ENCODE measurements around the gene GPR108.

DNA sequence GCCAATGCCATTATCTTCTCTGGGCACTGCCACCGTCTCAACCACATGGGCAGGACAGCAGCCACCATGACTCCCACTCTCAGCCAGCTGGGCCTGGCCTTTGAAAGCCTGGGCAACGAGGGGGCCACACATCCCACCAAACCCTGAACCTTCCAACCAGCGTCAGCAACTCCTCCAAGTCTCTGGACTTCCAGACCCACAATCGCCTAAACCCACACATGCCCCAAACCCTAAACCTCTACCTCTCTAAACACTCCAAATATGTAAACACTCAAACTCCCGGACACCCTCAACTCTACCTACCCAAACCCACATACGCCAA, 17.9 kb downstream of the GPR108 start:
- TF ChIP-seq POLR2A (IDR thresholded peaks at IDR 0.05; ENCODE audit: low read length) (no peak), GATA1 (IDR thresholded peaks at IDR 0.05; ENCODE audit: low read depth, low read length) (no peak)

Data from erythroblast (primary cell).